Measurements from ENCODE around the gene C9orf152. TPM values are rescaled to one million over a fixed set of nuclear protein-coding genes. Genes with fewer than 3 reads are reported as not detected.
A peak's percentile ranks its signal among the peaks of the same experiment; 100 is the strongest.

The C9orf152 gene
- total and polyA plus RNA-seq, 4 donors = 0.08 to 0.29 (median 0.20) TPM; not detected in 1

GRCh38 chr9:110244616-110245015 lies 36.7 kb upstream of the C9orf152 start:
- H3K36me3 ChIP-seq (ENCODE audit: control insufficient read depth in 4 of 4, insufficient read depth in 3 of 4, low read depth in 1 of 4, low read length in 3 of 4) = peaks cover 0 to 25% (median 10%) of the 10 kb centered on the region in 4 donors
- H3K9me3 ChIP-seq (ENCODE audit: control insufficient read depth in 4 of 4, low read length in 3 of 4) = no peaks in the 10 kb centered on the region
- no peak overlapping the region for H3K27ac ChIP-seq (ENCODE audit: low read depth in 1 of 2, low read length in 2 of 2)
- 77% methylated on average over 3 of the region's 3 CpGs for WGBS
- no peak for DNase-seq (ENCODE audit: low spot score)
- H3K27me3 ChIP-seq (ENCODE audit: control insufficient read depth in 4 of 4, insufficient read depth in 4 of 4, low read length in 3 of 4) = no peaks in the 10 kb centered on the region
- no peak overlapping the region for H3K9ac ChIP-seq (ENCODE audit: low read depth in 1 of 2, low read length in 2 of 2)
- H3K4me1 ChIP-seq (ENCODE audit: control insufficient read depth in 4 of 4, insufficient read depth in 4 of 4, low read length in 3 of 4) = peaks cover 0 to 5% (median 4%) of the 10 kb centered on the region in 4 donors
- TF ChIP-seq YY1 (IDR thresholded peaks at IDR 0.05) (no peak), FOXA1 (IDR thresholded peaks at IDR 0.05) (no peak), FOXA2 (IDR thresholded peaks at IDR 0.05) (no peak), REST (IDR thresholded peaks at IDR 0.05) (no peak), HNF4G (IDR thresholded peaks at IDR 0.05) (no peak), HNF4A (conservative IDR thresholded peaks at IDR 0.05) (peak in 1 of 2 donors; percentile 50), SP1 (IDR thresholded peaks at IDR 0.05) (peak; percentile 22), CTCF (IDR thresholded peaks at IDR 0.05; ENCODE audit: low read depth, low read length, missing input control) (no peak), MAX (IDR thresholded peaks at IDR 0.05) (no peak), RXRA (IDR thresholded peaks at IDR 0.05) (peak in 1 of 2 donors; percentile 25)
- H3K4me3 ChIP-seq (ENCODE audit: low read depth in 1 of 3, low read length in 3 of 3) = no peak overlapping the region

- no peak overlapping the region for H3K4me3 ChIP-seq (ENCODE audit: low read depth in 1 of 3, low read length in 3 of 3)
- no peaks in the 10 kb centered on the region for H3K9me3 ChIP-seq (ENCODE audit: control insufficient read depth in 4 of 4, low read length in 3 of 4)
- no peak overlapping the region for H3K9ac ChIP-seq (ENCODE audit: low read depth in 1 of 2, low read length in 2 of 2)
- no peak overlapping the region for H3K27ac ChIP-seq (ENCODE audit: low read depth in 1 of 2, low read length in 2 of 2)
- no peaks in the 10 kb centered on the region for H3K27me3 ChIP-seq (ENCODE audit: control insufficient read depth in 4 of 4, insufficient read depth in 4 of 4, low read length in 3 of 4)
- H3K4me1 ChIP-seq (ENCODE audit: control insufficient read depth in 4 of 4, insufficient read depth in 4 of 4, low read length in 3 of 4) = peaks cover 0 to 5% (median 4%) of the 10 kb centered on the region in 4 donors
- no peak for TF ChIP-seq YY1 (IDR thresholded peaks at IDR 0.05)
- no peak for TF ChIP-seq MAX (IDR thresholded peaks at IDR 0.05)
- no peak for TF ChIP-seq FOXA2 (IDR thresholded peaks at IDR 0.05)
- TF ChIP-seq CTCF (IDR thresholded peaks at IDR 0.05; ENCODE audit: low read depth, low read length, missing input control) = no peak
- no peak for TF ChIP-seq ZBTB33 (IDR thresholded peaks at IDR 0.05)
- H3K36me3 ChIP-seq (ENCODE audit: control insufficient read depth in 4 of 4, insufficient read depth in 3 of 4, low read depth in 1 of 4, low read length in 3 of 4) = peaks cover 0 to 13% (median 7%) of the 10 kb centered on the region in 4 donors
- WGBS = 97% methylated on average over 1 of the region's 1 CpG
- no peak for DNase-seq (ENCODE audit: low spot score)
Observed at GRCh38 chr9:110241858-110242321, 33.9 kb upstream of the C9orf152 start.
